ENCODE data around the gene AFMID. TPM values are rescaled to one million over a fixed set of nuclear protein-coding genes. Genes with fewer than 3 reads are reported as not detected.

Gene AFMID
- total and polyA plus RNA-seq, 2 donors from 2014 or later = 63.9 to 118 TPM

GRCh38 chr17:78205124-78205775 is 18.1 kb downstream of the AFMID start:
- no peaks in the 10 kb centered on the region for H3K9me3 ChIP-seq (ENCODE audit: control insufficient read depth in 2 of 3, insufficient read depth in 1 of 3, low read length in 3 of 3)
- H3K36me3 ChIP-seq (ENCODE audit: control insufficient read depth in 2 of 3, insufficient read depth in 3 of 3, low read length in 3 of 3) = peaks cover 0 to 17% (median 9%) of the 10 kb centered on the region in 3 donors
- no peak overlapping the region for H3K9ac ChIP-seq (ENCODE audit: low read length in 3 of 3)
- DNase-seq = peak in 1 of 5 donors; percentile 58
- no peak overlapping the region for H3K27ac ChIP-seq (ENCODE audit: low read depth in 2 of 2, low read length in 2 of 2)
- H3K27me3 ChIP-seq (ENCODE audit: control insufficient read depth, insufficient read depth, low read length) = no peaks in the 10 kb centered on the region
- no peak for FAIRE-seq
- H3K4me3 ChIP-seq (ENCODE audit: low read length in 3 of 3) = no peak overlapping the region
- no peak for TF ChIP-seq CTCF (IDR thresholded peaks at IDR 0.05; ENCODE audit: borderline replicate concordance, extremely low read depth, insufficient read depth)
- no peaks in the 10 kb centered on the region for H3K4me1 ChIP-seq (ENCODE audit: control insufficient read depth in 2 of 3, insufficient read depth in 2 of 3, low read depth in 1 of 3, low read length in 3 of 3)
- intact Hi-C loops (cut with DNase I) = no loop called here

DNA sequence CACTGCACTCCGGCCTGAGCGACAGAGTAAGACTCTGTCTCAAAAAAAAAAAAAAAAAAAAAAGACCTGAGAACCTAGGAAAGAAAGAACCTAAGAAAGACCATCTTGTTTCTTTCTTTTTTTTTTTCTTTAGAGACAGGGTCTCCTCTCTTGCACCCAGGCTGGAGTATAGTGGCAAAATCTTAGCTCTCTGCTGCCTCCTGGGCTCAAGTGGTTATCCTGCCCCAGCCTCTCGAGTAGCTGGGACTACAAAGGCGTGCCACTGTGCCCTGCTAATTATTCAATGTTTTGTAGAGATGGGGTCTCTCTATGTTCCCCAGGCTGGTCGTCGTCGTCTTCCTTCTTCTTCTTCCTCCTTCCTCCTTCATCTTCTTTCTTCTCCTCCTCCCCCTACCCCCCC is 19.1 kb downstream of the AFMID start:
- H3K27me3 ChIP-seq (ENCODE audit: control insufficient read depth, insufficient read depth, low read length) = no peaks in the 10 kb centered on the region
- no peak for DNase-seq
- H3K4me3 ChIP-seq (ENCODE audit: low read length in 3 of 3) = no peak overlapping the region
- no peak for TF ChIP-seq CTCF (IDR thresholded peaks at IDR 0.05; ENCODE audit: borderline replicate concordance, extremely low read depth, insufficient read depth)
- H3K9me3 ChIP-seq (ENCODE audit: control insufficient read depth in 2 of 3, insufficient read depth in 1 of 3, low read length in 3 of 3) = no peaks in the 10 kb centered on the region
- no peak overlapping the region for H3K9ac ChIP-seq (ENCODE audit: low read length in 3 of 3)
- H3K4me1 ChIP-seq (ENCODE audit: control insufficient read depth in 2 of 3, insufficient read depth in 2 of 3, low read depth in 1 of 3, low read length in 3 of 3) = no peaks in the 10 kb centered on the region
- intact Hi-C loops (cut with DNase I) = no loop called here
- H3K27ac ChIP-seq (ENCODE audit: low read depth in 2 of 2, low read length in 2 of 2) = no peak overlapping the region
- FAIRE-seq = no peak
- H3K36me3 ChIP-seq (ENCODE audit: control insufficient read depth in 2 of 3, insufficient read depth in 3 of 3, low read length in 3 of 3) = peaks cover 0 to 17% (median 9%) of the 10 kb centered on the region in 3 donors

- no peak for DNase-seq
- Histone ChIP-seq H3K9me3 (ENCODE audit: control insufficient read depth in 2 of 3, insufficient read depth in 1 of 3, low read length in 3 of 3) (no peaks in the 10 kb centered on the region), H3K9ac (ENCODE audit: low read length in 3 of 3) (no peak overlapping the region), H3K36me3 (ENCODE audit: control insufficient read depth in 2 of 3, insufficient read depth in 3 of 3, low read length in 3 of 3) (peaks cover 0 to 13% (median 7%) of the 10 kb centered on the region in 3 donors), H3K27ac (ENCODE audit: low read depth in 2 of 2, low read length in 2 of 2) (no peak overlapping the region), H3K27me3 (ENCODE audit: control insufficient read depth, insufficient read depth, low read length) (no peaks in the 10 kb centered on the region), H3K4me1 (ENCODE audit: control insufficient read depth in 2 of 3, insufficient read depth in 2 of 3, low read depth in 1 of 3, low read length in 3 of 3) (no peaks in the 10 kb centered on the region), H3K4me3 (ENCODE audit: low read length in 3 of 3) (no peak overlapping the region)
- no peak for TF ChIP-seq CTCF (IDR thresholded peaks at IDR 0.05; ENCODE audit: borderline replicate concordance, extremely low read depth, insufficient read depth)
- intact Hi-C loops (cut with DNase I) = no loop called here
- no peak for FAIRE-seq
Observed at GRCh38 chr17:78208486-78208885, 21.3 kb downstream of the AFMID start.
